Stromal cell of bone marrow (primary cell): ENCODE results near the gene PAF1.

Experiments used
- DNase-seq: peaks from one replicate; pipeline ENCODE4 v3.0.0-alpha.2; 2012; ENCODE audit warnings: low read depth

The PAF1 gene

GRCh38 chr19:39405261-39405957, 14.5 kb upstream of the PAF1 start:
- DNase-seq = no peak

- DNase-seq = peak; percentile 99
Observed at GRCh38 chr19:39403331-39404312, 12.7 kb upstream of the PAF1 start.

- peak; percentile 83 for DNase-seq
Observed at GRCh38 chr19:39402346-39403300, 11.7 kb upstream of the PAF1 start.

GRCh38 chr19:39401549-39402345, 10.8 kb upstream of the PAF1 start:
- peak; percentile 47 for DNase-seq

GRCh38 chr19:39401070-39401548, 10.2 kb upstream of the PAF1 start:
- DNase-seq = no peak

GRCh38 chr19:39400061-39400460, 9.2 kb upstream of the PAF1 start:
- DNase-seq = no peak

- no peak for DNase-seq
Observed at GRCh38 chr19:39399668-39400050, 8.8 kb upstream of the PAF1 start.

GRCh38 chr19:39398297-39398864, 7.5 kb upstream of the PAF1 start:
- DNase-seq = peak; percentile 83

GRCh38 chr19:39397360-39398296, 6.7 kb upstream of the PAF1 start:
- peak; percentile 69 for DNase-seq

- no peak for DNase-seq
Observed at GRCh38 chr19:39390451-39390750, 505 bp downstream of the PAF1 start.

GRCh38 chr19:39389631-39390414, 1.1 kb downstream of the PAF1 start:
- DNase-seq = no peak

- no peak for DNase-seq
Observed at GRCh38 chr19:39388657-39389056, 2.2 kb downstream of the PAF1 start.

- DNase-seq = no peak
Observed at GRCh38 chr19:39386557-39386956, 4.3 kb downstream of the PAF1 start.

- DNase-seq = no peak
Observed at GRCh38 chr19:39385629-39386411, 5.1 kb downstream of the PAF1 start.

- DNase-seq = no peak
Observed at GRCh38 chr19:39384839-39385568, 5.9 kb downstream of the PAF1 start.

GRCh38 chr19:39382991-39383828, 7.7 kb downstream of the PAF1 start:
- no peak for DNase-seq
